RWPE1 (cell line): ENCODE measurements around the gene SLC5A6.

Source experiments
- CTCF ChIA-PET: fragments of 350-600 bp; sonication (Branson Sonifier 250); formaldehyde crosslinking; extraction: SDS; loops from one replicate; lab custom pipeline; 2021; lab: Yijun Ruan, JAX
- POLR2A ChIA-PET: fragments of 400-600 bp; formaldehyde crosslinking; extraction: SDS; loops from one replicate; lab custom pipeline; 2020; ENCODE audit warnings: antibody characterized with exemption; ENCODE audit not compliant: low non-redundant PET; lab: Yijun Ruan, JAX
- DNase-seq: peaks from one replicate; pipeline ENCODE4 v3.0.0; 2012; ENCODE audit warnings: low spot score
- H3K27ac ChIP-seq: fragments of 450-650 bp; 2 replicates; pipeline ENCODE4 v1.5.1; 2017
- CTCF ChIP-seq: fragments of 450-650 bp; conservative IDR thresholded peaks from 2 replicates; pipeline ENCODE4 v1.5.1; 2017; ENCODE audit warnings: low read depth, mild to moderate bottlenecking

The SLC5A6 gene

DNA sequence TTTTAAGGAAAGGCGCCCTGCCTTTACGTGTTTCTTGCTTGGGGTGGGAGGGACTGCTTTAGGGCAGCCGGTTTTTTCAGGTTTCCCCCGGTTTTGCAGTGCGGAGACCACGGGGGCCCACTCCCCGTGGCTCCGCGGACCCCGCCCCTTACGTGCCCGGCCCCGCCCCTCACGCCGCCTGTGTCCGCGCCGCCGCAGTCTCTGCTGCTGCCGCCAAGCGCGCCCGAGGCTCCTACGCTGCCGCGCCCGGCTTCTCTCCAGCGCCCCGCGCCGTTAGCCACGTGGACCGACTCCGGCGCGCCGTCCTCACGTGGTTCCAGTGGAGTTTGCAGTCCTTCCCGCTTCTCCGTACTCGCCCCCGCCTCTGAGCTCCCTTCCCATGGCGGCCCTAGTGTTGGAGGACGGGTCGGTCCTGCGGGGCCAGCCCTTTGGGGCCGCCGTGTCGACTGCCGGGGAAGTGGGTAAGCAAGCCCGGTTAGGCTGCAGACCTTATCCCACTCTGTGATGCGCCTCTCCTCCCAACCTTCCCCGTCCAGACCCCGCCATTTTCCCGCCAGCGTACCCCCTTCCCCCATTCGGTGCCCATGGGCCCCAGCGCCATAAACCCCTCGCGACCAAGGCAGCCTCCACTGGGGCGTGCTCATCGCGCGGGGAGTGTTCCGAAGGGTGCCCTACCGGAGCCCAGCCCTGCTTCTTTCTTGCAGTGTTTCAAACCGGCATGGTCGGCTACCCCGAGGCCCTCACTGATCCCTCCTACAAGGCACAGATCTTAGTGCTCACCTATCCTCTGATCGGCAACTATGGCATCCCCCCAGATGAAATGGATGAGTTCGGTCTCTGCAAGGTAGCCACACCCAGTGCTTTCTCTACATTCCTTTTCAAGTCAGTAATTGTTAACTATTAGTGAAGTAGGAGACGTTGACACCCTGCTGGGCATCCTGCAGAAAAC, 5.4 kb upstream of the SLC5A6 start, which contains the start of gene CAD:
CAD (plus strand) TSS at position 197 of the 949 bp plus-strand sequence; CDS start at position 380, 183 bp downstream.
- ChIA-PET CTCF (no interaction called here), POLR2A (no interaction called here)
- TF ChIP-seq CTCF, result no peak
- peak within 1 kb of the TSS; percentile 79 for H3K27ac ChIP-seq
- DNase-seq, result peak; percentile 79

GRCh38 chr2:27216416-27217137, 4.5 kb upstream of the SLC5A6 start:
- POLR2A ChIA-PET, result interaction anchor here (0.6 kb wide), 1 partner anchor 200 kb away, joined by 6 read pairs; no protein-coding TSS in a partner anchor
- CTCF ChIA-PET, result no interaction called here
- peak overlapping the region; percentile 79 for H3K27ac ChIP-seq
- no peak for TF ChIP-seq CTCF
- no peak for DNase-seq

GRCh38 chr2:27214941-27215340, 2.9 kb upstream of the SLC5A6 start:
- POLR2A ChIA-PET, result no interaction called here
- no peak for DNase-seq
- CTCF ChIA-PET, result interaction anchor here (0.6 kb wide), 1 partner anchor 149 kb away, joined by 5 read pairs; no protein-coding TSS in a partner anchor
- TF ChIP-seq CTCF, result no peak
- H3K27ac ChIP-seq, result no peak overlapping the region

DNA sequence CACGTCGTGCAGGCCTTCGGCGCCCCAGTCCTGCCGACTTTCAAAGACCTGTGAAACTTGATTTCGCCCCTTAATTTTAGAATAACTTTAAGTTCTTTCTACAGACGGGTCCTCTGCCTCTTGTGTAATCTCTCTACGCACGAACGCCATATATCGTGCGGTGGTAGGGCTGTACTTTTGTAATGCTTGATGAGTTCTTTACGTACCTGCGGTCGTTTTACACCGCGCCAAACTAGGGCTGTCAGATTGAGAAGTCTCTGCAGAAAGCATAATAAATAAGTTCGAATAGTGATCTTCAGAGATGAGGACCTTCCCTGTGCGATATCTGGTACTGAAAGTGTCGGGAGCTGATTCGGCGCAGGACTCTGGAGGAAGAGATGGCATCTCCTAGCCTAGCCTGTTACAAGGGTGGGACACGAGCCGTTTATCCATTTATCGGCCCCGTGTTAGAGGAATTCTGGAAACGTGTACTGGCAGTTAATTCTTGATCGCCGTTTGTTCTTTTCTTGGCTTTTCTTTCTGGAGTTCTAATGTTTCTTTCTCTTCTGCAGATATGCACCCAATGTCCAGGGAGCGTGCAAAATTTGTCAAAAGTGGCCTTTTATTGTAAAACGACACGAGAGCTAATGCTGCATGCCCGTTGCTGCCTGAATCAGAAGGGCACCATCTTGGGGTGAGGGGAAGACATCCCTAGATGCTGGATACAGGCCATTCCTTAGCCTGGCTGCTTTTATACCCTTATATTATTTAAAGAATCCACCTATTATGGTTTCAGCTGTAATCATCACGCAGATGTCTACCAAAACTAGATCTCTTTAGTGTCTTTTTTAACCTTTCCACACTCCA, 781 bp upstream of the SLC5A6 start:
- DNase-seq, result peak; percentile 20
- no peak for TF ChIP-seq CTCF
- CTCF ChIA-PET, result interaction anchor here (0.5 to 0.7 kb wide), 3 partner anchors 91 to 101 kb away, joined by 3 to 4 read pairs (median 4); no protein-coding TSS in a partner anchor
- POLR2A ChIA-PET, result no interaction called here
- peak overlapping the region; percentile 92 for H3K27ac ChIP-seq

GRCh38 chr2:27211241-27211942, 676 bp downstream of the SLC5A6 start:
- no peak for TF ChIP-seq CTCF
- DNase-seq, result peak; percentile 86
- POLR2A ChIA-PET, result interaction anchor here (0.6 kb wide), 1 partner anchor 40 kb away, joined by 3 read pairs; no protein-coding TSS in a partner anchor
- CTCF ChIA-PET, result no interaction called here
- H3K27ac ChIP-seq, result peak overlapping the region; percentile 92
